NAMALWA (cell line): ENCODE data around the gene CCNG2.
A peak's percentile ranks its signal among the peaks of the same experiment; 100 is the strongest.

ENCODE experiments used
- DNase-seq: peaks from one replicate; pipeline ENCODE4 v3.0.0-alpha.2; 2015; ENCODE audit warnings: low spot score

The CCNG2 gene

DNA sequence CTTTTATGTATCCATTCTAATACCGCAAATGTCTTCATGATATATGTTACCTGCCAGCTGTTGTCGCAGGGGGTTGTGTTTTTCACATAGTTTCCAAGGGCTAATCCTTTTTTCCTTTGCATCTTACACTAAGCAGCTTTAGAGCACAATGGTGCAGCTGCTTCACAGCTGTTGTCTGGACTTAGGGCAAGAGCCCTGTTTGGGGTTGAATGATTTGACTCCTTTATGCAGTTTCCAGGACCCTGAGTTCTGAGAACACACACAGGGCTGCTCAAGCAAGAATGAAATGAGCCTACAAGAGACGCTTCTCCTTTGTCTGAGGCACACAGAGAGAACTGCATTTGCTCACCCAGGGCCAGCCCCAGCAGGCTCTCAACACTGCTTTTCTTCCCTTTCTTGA lies 20.2 kb downstream of the CCNG2 start:
- no peak for DNase-seq

- DNase-seq = no peak
These were observed 21.6 kb downstream of the CCNG2 start for GRCh38 chr4:77178560-77178959.

DNA sequence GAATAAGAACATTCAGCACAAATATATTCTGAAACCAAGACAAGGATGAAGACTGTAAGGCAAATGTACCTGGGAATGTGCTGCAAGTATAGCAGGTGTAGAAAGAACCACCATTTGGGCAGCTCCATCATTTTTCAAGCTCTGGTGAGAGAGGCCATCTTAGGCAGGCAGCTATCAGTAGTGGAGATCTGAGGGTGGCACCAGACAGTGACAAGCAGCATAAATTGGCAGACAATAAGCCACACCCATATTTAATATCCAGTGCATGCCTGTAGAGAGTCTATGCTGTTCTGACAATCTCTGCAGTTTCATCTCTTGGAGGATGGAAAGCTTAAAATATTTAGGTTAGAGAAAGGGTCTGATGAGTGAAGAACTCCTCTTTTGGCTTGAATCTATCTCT lies 22.5 kb downstream of the CCNG2 start:
- no peak for DNase-seq

DNA sequence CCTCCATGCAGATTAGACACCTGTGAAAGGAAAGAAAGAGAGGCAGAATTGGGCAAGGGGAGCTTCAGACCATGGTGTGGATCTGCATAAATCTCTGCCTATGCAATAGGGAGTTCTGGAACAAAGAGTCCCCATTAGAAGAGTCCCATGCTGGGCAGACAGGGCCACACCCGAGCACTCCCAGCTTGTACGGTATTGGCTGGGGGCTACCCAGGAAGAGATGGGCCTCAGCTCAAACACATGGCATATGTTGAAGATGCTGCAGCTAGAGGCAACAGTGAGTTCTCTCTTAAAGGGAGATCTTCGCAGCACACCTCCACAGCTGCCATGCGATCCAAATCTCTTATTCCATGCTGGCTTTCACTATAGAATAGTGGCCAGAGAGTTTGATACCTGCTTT lies 24.7 kb downstream of the CCNG2 start:
- no peak for DNase-seq

GRCh38 chr4:77183777-77184420 lies 26.9 kb downstream of the CCNG2 start:
- no peak for DNase-seq

- DNase-seq = no peak
These were observed 28.0 kb downstream of the CCNG2 start for GRCh38 chr4:77184974-77185373.

DNA sequence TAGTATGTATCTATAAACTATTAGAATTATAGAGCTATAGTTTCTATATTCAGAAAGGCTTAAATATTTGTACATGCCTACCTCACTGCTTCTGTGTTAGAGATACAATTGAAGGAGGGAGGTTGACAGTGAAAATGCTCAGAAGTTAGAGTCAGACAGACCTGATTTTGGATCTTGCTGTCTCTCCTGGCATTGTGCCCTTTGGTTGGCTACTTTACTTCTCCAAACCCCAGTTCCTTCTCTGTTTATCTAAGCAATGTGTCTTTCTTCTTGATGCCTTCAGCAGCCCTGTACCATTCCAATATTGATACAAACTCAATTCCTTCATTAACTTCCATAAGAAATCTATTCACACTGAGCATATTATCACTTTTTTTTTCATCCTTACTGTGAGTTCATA lies 28.7 kb downstream of the CCNG2 start:
- no peak for DNase-seq

- no peak for DNase-seq
These were observed 30.3 kb downstream of the CCNG2 start for GRCh38 chr4:77187322-77187721.

DNA sequence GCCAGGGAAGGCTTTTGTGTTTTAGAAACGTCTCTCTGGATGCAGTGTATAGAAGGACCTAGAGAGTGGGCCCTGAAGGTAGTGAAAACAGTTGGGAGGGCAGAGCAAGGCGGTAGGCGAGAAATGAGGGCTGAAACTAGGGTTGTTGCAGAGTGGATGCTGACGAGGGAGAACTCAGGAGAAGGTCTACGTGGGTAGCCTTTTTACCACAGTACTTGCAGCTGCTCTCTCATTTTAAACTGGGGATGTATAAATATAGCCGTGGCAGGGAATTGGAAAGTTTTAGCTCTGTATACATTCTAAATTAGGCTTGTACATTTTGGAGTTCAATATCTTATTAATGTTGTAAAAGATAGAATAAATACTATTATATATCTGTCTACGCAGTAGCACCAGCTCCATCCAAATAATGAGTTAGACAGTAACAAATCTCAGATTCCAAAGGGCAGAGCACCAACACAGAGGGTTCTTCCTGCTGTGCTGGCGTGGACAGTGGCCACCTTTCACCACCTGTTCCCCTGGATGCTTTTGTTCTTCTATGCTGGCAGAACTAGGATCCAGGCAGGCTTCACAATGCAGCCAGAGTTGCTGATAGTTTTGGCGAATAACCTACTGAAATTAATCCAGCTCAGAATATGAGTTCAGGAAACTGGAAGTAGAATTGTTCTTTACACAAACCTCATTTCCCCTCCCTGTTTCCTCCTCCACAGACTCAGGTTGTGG lies 31.7 kb downstream of the CCNG2 start:
- no peak for DNase-seq

GRCh38 chr4:77189412-77189811 lies 32.4 kb downstream of the CCNG2 start:
- DNase-seq = no peak

GRCh38 chr4:77190053-77190452 lies 33.0 kb downstream of the CCNG2 start:
- no peak for DNase-seq

DNA sequence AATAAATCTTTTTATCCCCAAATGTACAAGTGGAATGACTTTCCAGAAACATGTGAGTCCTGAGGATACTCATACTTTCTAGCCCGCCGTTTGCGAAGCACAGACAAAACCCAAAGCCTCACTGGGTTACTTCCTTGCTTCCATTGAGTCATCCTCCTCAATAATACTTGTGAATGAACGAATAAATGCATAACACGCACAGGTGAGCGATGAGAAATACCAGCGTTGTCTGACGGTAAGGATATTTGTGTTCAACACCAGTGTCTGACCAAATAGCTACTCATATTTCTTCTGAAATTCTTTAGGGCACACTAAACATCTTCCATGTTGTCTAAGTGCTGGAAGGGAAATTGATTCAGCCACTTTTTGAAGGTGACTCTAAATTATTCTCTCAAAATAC lies 36.0 kb downstream of the CCNG2 start:
- DNase-seq = no peak

- peak; percentile 94 for DNase-seq
These were observed 36.6 kb downstream of the CCNG2 start for GRCh38 chr4:77193511-77194102.

DNA sequence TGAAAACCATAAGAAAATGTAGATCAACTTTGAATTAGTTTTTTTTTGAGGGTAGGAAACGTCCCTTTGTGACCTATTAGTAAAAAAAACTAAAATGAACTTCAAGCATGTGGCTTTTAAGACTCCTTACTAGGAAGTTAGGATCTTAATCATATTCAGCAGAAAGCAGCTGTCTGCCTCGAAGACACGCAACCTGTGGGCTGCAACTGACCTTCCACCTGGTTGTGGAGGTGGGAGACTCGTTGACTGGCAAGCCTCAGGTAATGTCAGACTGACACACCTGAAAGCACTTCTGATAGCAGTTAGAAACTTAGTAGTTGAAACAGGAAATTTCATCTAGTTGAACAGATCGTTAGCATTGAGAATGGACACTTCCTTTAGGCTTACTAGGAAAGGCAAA lies 37.4 kb downstream of the CCNG2 start:
- no peak for DNase-seq

- no peak for DNase-seq
These were observed 38.0 kb downstream of the CCNG2 start for GRCh38 chr4:77194989-77195388.

- no peak for DNase-seq
These were observed 39.9 kb downstream of the CCNG2 start for GRCh38 chr4:77196866-77197265.

- DNase-seq = no peak
These were observed 40.4 kb downstream of the CCNG2 start for GRCh38 chr4:77197361-77197760.

- DNase-seq = no peak
These were observed 40.8 kb downstream of the CCNG2 start for GRCh38 chr4:77197831-77198230.

- DNase-seq = no peak
These were observed 42.3 kb downstream of the CCNG2 start for GRCh38 chr4:77199276-77199675.

GRCh38 chr4:77199701-77200100 lies 42.7 kb downstream of the CCNG2 start:
- no peak for DNase-seq

DNA sequence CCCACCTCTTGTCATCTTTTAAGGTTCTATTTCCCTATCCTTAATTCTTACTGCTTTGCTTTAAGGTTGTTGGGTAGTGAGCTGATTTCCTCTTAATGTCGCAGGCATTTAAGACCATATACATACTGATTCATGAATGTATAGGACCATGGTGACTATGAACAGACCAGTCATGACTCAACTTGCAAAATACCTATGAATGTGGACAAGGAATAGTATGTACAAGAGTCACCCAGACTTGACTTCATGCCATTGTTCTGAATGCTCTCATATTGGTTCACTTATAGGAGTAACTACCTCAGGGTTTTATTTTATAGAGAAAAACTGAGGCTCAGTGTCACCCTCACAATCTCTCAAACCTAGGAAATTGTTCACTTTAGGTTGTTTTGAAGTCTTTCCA lies 44.3 kb downstream of the CCNG2 start:
- DNase-seq = no peak

DNA sequence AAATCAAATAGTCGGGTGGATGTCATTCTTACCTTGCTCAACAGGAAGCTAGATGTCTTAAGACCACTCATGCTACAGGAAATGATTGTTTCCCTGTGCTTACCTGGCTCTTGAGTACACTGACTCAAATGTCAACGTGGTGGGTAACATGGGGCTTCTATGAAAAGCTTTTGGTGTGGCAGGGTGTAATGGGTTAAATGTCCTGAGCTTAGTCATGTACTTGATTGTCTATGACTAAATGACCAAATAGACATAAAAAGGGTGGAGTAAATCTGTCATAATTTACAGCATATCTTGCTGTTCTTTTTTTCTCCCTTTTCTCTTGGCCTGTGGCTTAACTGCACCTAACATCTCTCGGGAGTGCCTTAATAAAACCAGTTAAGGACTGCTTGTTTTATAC lies 44.9 kb downstream of the CCNG2 start:
- DNase-seq = no peak

GRCh38 chr4:77202491-77202890 lies 45.5 kb downstream of the CCNG2 start:
- DNase-seq = no peak
